ENCODE data around the gene FLT3.
"Not testable (repeated sequence)": the region's sequence is repeated elsewhere in the genome, so short reads cannot be mapped to it uniquely, and the experiment has no call there.

Gene FLT3

GRCh38 chr13:28099396-28100149 is 803 bp downstream of the FLT3 start:
- DNase-seq, result no peak

GRCh38 chr13:28097503-28097902 is 2.9 kb downstream of the FLT3 start:
- no peak for DNase-seq

GRCh38 chr13:28094306-28094705 is 6.1 kb downstream of the FLT3 start:
- no peak for DNase-seq

- no peak for DNase-seq
Measured at GRCh38 chr13:28093881-28094280, 6.5 kb downstream of the FLT3 start.

- no peak for DNase-seq
Measured at GRCh38 chr13:28092431-28092830, 7.9 kb downstream of the FLT3 start.

GRCh38 chr13:28089065-28089464 is 11.3 kb downstream of the FLT3 start:
- no peak for DNase-seq

GRCh38 chr13:28077820-28078219 is 22.6 kb downstream of the FLT3 start:
- DNase-seq, result not testable (repeated sequence)

- DNase-seq, result no peak
Measured at GRCh38 chr13:28077231-28077630, 23.1 kb downstream of the FLT3 start.

GRCh38 chr13:28071424-28071823 is 29.0 kb downstream of the FLT3 start:
- no peak for DNase-seq

- DNase-seq, result no peak
Measured at GRCh38 chr13:28067491-28067890, 32.9 kb downstream of the FLT3 start.

GRCh38 chr13:28058866-28059613 is 41.3 kb downstream of the FLT3 start:
- DNase-seq, result peak; percentile 15 to 36

- no peak for DNase-seq
Measured at GRCh38 chr13:28056970-28057712, 43.2 kb downstream of the FLT3 start.

GRCh38 chr13:28056426-28056825 is 44.0 kb downstream of the FLT3 start:
- no peak for DNase-seq

GRCh38 chr13:28055357-28055756 is 45.0 kb downstream of the FLT3 start:
- DNase-seq, result no peak

- DNase-seq, result no peak
Measured at GRCh38 chr13:28052945-28053344, 47.4 kb downstream of the FLT3 start.

- DNase-seq, result no peak
Measured at GRCh38 chr13:28049880-28050875, 50.2 kb downstream of the FLT3 start.

- no peak for DNase-seq
Measured at GRCh38 chr13:28049215-28049614, 51.2 kb downstream of the FLT3 start.

GRCh38 chr13:28048768-28049167 is 51.6 kb downstream of the FLT3 start:
- DNase-seq, result no peak

- DNase-seq, result no peak
Measured at GRCh38 chr13:28047757-28048388, 52.5 kb downstream of the FLT3 start.

GRCh38 chr13:28046981-28047380 is 53.4 kb downstream of the FLT3 start:
- DNase-seq, result no peak

GRCh38 chr13:28045861-28046260 is 54.5 kb downstream of the FLT3 start:
- DNase-seq, result no peak

GRCh38 chr13:28044608-28045007 is 55.8 kb downstream of the FLT3 start:
- no peak for DNase-seq

Data from activated CD4-positive, alpha-beta T cell treated with anti-CD3 and anti-CD28 coated beads, Interleukin-2, amount 50 U/mL, for 4 hours (primary cell).